NCI-H524 treated with DMSO at 0.1 percent for 48 hours (cell line): ENCODE data around the gene LAMA2.

Experiments
- DNase-seq: peaks from one replicate; lab custom pipeline; 2025; lab: John Stamatoyannopoulos, UW

The LAMA2 gene

DNA sequence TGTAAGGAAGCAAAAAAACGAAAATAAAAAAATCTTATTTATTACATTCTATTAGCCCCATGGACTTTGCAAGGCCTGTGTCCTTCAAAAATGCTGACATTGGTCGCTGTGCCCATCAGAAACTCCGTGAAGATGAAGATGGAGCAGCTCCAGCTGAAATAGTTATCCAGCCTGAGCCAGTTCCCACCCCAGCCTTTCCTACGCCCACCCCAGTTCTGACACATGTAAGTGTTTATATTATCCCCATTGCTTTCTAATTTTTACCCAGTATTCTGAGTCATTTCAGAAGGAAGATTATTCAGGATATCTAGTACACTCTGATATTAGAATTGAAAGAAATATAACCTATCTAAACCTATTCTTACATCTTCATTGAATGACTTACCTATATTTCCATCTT, 609.3 kb downstream of the LAMA2 start:
- no peak for DNase-seq

DNA sequence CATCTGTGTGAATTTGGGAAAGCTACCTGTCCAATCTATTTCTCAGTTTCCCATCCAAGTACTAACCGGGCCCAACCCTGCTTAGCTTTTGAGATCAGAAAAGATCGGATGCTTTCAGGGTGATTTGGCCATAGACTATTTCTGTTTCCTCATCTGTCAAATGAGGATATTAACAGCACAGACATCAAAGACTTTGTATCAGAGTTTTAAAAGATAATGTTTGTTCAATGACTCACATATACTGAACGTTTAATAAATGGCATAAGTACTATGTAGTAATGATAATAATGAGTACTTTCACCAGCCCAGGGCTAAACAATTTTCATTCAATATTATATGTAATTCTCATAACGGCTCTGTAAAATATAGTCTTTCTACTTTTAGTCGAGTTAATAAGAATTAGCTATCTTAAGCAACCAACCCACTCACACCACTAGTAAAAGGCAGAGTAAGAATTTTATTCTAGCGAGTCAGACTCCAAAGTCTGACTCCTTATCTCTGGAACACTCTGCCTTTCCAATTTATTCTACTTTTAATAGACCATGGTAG, 610.5 kb downstream of the LAMA2 start:
- DNase-seq = no peak

DNA sequence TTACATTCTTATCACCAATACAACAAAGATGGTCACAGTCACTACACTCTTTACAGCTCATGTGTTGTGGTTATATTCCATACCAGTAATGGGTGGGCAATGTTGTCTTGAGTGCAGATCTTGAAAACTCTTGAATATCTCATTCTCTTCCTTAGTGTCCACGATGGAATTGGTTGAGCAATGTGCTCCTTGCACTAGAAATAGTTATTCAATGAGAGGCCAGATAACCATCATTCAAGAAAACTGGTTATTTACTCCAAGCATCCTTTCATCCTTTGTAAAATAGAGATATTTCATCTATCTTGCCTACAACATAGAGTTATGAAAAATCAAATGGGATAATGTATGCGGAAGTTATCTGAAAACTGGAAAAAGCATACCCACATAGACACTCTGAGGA, 611.2 kb downstream of the LAMA2 start:
- DNase-seq = no peak

DNA sequence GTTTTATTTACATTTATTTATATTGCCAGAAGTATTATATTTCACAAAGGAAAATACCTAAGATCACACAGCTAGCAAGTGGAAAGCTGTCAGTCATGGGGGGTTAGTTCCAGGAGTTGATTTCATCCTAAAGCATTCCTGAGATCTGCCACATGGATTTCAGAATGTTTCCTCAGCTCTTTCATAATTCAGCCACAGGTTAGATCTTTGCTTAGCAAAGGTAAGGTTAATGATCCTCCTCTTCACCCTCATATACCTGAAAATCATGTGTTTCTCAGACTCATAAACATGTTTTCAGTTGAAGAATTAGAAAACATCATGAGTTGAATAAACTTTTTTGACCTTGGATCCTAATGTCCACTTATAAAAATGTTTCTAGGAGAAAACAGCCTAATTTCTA, 611.6 kb downstream of the LAMA2 start:
- DNase-seq = no peak

DNA sequence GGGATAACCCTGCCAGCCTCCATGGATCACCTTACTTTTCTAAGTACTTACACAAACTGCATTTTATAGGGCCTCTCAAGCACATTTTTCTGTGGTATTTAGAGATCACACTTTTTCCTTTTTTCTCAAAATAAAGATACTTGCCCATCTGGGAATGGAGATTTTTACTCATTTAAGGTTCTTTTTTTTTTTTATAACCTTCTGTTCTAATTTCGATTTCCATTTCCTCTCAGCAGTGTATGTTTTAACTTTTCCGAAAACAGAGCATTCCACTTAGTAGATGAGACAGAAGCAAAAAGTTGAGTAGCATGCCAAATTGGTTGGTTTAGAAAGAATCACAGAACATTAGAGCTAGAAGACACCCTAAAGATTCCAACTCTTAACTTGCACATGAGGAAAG, 612.7 kb downstream of the LAMA2 start:
- DNase-seq = no peak

DNA sequence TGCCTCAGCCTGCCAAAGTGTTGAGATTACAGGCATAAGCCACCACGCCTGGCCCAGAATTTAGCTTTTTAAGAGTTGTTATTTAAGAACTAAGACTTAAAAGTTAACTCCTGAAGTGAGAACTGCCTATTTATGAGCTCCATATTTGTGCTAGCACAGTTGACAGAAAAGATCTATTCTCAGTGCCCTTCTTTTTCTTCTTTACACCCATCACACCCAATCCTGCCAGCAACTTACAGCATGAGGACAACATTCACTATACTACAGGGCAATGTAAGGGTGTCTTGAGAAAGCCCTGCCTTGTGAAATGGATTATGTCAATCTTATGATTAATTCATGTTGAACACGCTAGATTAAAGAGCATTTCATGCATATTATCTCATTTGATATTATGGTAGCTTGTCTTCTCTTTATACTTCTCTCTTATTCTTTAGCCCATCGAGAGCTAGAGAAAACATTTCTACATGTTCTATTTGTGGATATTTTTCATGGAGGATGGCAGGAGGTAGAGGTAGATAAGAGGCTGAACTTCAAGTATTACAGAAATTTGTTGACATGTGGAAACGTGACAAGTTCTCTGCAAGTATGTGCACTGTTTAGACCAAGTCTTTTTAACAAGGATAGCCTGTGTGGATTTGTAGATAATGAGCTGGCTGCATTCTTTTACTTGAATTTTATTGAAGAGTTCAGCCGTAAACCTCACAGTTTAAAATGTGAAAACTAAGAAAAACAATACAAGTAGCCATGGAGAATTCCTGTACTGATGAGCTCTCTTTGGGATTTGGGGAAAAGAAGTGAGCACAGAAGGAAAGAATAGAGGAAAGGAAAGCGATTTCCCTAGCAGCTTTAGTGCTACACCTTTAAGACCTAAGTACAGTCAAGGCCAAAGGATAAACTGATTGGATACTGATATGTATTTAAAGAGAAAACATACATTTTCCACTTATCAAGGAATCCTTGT, 614.8 kb downstream of the LAMA2 start:
- DNase-seq = no peak

DNA sequence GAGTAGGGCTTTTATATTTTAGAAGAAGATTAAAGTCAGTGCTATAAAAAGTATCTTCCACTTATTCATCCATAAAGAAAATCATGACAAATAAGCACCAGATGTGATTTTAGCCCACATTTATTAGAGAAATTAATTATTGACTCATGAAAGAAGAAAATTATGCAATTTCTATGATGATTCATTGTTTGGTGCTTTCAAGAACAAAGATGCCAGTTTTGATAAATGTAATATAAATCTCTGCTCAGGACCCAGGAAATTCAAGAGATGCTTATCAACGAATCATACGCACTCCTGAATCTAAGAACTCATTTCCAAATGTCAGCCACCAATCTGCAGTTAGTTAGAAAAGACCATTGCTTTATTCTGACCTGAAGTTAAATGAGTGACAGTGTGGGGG, 615.6 kb downstream of the LAMA2 start:
- DNase-seq = no peak

DNA sequence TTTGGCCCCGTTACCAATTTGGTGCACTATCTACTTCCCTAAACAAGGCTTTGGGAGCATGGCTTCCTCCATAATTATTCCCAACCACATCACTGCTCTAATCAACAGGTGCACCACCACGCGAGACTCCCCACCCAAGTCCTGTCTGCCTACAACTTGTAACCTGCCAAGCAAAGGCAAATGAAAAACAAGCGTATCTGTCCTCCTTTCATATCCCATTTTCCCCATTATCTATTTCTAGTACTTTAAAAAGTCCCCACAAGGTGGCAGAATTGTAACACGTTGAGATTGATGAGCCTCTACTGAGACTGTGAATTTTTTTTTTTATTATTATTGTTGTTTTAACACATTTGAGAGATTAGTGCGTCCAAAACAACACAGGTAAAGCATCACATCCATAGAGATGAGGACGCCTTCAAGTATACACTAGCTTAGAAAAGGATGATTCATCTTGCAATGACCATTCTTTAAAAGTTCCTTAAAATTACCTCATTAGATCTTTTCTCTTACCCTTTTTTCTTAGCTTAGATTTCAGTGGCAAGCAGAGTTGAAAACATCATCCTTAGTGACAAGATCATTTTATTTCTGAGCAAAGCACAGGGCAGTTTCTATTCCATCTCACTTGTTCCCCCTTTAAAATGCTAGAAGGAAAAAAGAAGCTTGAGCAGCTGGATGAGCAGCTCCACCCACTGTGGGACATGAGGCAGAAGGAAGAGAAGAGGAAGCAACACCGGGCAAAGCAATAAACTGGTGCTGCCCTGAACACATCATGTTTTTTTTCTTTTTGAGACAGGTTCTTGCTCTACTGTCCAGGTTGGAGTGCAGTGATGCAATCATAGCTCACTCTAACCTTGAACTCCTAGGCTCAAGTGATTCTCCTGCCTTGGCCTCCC, 616.3 kb downstream of the LAMA2 start:
- DNase-seq = no peak

DNA sequence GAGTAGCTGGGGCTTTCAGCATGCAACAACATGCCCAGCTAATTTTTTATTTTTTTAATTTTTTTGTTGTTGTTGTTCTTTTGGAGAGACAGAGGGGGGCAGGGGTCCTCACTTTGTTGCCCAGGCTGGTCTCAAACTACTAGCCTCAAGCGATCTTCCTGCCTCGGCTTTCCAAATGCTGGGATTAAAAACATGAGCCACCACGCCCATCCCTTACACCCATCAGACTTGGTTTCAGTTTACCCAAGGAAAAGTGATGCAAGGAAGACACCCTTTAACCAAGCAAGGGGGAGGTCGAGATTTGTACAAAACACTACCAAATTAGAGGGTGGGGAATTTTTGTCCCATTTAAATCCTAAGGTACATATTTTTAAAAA, 616.9 kb downstream of the LAMA2 start:
- DNase-seq = no peak

DNA sequence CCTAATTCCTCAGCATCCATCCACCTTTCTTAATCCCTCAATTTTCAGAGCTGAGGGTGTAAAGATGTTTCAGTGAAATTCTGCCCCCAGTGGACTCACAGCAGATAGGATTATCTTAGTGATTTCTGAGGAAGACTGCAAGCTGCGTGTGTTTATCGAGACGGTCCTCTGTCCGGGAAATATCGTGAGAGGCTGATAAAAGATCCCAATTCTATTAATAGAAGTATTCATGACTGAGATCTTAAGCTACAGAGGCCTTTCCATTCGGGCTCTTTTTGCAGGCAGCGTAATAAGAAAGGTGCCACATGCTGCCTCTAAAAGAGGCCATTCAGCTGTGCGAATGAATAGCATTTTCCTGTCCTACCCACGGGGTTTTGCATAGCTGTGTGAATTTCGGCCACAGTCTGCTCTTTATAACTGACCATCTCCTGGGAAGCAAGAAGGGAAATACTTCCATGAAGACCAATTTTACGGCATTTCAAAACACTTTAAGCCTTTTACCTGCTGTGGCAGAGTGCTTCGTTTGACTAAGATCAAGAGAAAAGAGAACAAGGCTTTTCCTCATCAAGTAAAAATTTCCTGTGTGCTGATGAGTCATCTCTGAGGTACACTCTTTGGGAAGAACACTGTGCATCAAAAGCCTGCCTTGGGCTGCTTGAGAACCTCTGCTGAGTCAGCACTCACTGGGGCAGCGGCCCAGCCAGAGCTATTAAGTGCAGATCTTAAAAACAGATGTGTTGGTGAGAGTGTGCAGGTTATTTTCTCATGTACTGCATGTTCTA, 618.2 kb downstream of the LAMA2 start:
- peak; percentile 27 for DNase-seq

DNA sequence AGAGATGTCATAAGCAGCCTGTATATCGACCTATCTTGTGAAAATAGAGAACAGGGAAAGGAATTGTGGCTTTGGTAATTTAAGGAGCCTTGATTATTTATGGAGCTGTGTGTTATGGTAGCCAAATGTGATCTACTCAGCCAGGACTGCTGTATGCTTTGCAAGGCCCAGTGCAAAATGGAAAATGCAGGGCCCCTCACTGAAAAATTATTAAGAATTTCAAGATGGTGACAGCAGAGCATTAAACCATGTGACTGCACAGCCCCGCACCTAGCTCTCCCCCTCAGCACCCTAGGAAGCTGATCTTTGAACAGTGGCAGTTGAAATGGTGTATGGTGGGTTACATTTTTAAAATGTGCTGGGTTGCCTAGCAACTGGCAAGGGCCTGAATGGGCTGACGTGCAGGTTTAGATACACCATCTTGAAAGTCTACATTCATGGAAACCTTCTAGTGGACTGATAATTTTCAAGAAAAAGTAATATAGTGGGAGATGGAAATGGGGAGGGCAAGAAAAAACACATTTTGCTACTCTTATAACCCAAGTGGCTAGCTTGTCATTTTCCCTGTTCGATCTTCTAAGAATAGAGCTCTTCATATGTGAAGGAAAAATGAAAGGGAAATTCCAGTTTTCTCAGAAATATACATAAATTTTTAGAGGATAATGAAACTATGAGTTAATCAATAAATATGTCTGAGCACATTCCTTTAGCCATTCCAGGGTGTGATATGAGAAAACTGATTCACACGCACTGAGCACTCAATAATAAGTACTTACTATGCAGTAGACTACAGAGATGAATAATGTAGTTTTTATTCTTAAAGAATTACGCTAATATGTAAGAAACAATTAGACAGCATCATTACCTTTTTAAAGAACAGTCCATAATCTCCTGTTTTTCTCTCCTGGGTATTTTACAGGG, 619.1 kb downstream of the LAMA2 start:
- DNase-seq = no peak

DNA sequence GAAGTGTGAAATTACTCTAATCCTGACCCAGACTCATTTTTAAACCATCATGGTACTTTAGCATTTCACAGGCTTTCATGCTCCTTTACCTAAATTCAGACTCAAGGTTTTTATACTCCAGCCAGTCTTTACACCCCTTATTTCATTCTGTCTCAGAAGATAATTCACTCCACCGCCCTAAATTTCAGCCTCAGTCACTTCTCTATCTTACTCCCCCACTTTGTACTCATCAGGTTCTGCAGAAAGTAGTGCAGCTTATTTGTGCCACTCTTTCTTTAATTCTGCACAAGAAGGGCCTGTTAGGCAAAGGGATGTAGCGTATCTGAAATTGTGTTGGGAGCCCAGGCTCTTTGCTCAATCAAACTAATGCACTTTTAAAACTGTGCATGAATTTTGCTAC, 621.5 kb downstream of the LAMA2 start:
- no peak for DNase-seq

DNA sequence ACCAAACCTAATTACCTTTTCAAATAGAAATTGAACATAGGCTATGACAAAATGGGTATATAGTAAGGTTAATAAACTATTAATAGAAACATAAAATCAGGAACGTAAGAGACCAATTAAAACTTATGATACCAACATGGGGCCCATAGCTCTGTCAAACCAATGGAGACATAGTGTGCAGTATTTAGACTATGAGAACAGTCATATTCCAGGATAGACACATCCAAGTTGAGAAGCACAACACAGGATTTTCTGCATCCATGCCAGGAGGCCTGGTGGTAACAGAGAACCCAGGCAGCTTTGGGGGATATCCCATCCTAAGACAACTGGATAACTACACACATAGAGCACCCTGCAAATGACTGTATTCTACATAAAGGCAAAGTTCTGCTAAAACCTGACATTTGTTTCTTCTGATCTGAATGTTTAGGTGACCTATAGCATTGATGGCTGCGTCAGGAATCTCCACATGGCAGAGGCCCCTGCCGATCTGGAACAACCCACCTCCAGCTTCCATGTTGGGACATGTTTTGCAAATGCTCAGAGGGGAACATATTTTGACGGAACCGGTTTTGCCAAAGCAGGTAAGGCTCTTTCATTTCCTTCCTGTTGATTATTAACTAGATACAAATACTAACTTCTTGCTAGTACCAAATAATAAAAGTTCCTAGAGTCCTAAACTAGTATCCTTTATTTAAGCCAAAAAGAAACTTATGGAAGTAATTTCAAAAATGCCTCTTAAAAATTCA, 624.3 kb downstream of the LAMA2 start:
- no peak for DNase-seq

DNA sequence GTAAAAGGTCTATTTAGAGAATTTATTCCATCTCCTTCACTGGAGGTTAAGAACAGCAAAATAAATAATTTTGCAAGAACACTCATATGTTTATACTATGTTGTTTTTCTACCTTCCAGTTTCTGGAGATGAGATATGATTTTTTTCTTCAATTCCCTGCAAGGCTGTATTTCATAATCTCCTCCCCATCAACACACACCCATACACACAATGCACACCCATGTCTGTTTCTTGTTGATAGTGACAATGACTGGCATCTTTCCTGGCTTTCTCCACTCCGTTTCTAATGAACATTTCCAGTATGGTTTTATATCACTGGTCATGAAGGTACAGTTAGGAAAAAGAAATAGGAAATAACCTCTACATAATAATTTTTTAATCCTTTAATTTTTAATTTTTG, 624.9 kb downstream of the LAMA2 start:
- no peak for DNase-seq

DNA sequence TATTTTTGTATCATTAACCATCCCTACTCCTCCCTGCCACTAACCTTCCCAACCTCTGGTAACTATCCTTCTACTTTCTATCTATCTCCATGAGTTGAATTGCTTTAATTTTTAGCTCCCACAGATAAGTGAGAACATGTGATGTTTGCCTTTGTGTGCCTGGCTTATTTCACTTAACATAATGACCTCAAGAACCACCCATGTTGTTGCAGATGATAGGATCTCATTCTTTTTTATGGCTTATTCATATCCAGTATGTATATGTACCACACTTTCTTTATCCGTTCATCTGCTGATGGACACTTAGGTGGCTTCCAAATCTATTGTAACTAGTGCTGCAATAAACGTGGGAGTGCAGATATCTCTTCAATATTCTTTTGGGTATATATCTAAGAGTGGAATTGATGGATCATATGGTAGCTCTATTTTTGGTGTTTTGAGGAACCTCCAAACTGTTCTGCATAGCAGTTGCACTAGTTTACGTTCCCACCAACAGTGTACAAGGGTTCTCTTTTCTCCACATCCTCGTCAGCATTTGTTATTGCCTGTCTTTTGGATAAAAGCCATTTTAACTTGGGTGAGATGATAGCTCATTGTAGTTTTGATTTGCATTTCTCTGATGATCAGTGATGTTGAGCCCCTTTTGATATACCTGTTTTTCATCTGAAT, 625.7 kb downstream of the LAMA2 start:
- no peak for DNase-seq

DNA sequence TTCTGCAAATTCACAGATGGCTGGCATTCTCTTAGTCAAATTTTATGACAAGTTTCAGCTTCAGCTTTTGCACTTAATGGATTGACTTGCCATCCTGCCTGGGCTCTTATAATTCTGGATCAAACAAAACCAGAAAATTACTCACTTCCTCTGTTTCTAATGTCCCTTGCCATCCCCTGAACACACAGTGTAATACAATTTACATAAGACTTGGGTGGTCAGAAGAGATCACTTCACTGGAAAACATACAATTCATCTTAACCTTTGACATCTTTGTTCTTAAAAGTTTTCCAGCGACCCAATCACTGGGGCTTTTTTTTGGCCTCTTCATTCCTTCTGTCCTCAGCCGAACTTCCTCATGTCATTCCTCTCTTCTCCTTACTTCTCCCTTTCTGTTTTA, 628.0 kb downstream of the LAMA2 start:
- DNase-seq = no peak

DNA sequence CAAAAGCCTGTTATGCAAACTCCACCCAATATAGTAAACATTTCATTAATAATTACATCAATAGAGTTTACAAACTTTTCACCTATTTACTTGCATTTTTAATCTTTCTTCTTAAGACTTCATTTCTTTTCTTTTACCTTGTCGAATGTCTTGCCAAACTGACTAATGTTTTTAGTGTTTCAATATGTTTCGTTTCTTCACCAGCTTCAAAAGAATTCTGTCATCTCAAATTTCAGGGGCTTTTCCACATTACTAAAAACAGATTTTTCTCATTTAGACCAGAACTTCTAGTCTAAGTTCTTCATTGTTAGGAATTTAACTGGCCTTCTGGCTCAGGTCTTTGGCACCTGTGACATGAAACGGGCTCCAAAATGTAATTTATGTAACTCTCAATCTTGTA, 630.5 kb downstream of the LAMA2 start:
- DNase-seq = no peak

DNA sequence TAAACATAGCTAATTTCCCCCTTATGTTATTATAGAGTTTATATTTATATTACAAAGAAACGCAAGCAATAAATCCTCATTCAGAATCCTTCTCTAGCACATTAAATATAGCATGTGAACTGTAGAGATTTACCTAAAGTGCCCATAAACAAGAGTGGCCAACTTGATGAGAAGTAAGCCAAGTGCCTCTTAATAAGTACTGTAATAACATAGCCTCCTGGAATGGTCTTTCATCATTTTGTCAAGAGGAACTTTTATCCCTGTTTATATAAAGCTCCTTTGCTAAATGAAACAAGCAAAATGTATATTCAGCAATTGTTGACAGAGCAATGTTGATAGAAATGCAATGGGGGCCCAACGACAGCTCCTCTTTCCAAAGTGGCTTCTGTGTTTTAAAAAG, 632.1 kb downstream of the LAMA2 start:
- no peak for DNase-seq

DNA sequence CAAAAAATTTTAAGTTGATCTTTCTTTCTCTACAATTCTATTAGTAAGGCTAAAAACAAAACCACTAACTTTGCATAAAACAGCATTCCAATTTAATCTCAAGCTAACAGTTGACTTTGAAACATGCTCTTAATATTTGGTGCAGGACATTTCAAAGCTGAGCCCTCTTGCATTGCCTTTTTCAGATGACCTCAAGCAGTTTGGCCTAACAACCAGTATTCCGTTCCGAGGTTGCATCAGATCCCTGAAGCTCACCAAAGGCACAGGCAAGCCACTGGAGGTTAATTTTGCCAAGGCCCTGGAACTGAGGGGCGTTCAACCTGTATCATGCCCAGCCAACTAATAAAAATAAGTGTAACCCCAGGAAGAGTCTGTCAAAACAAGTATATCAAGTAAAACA, 633.1 kb downstream of the LAMA2 start:
- DNase-seq = no peak

DNA sequence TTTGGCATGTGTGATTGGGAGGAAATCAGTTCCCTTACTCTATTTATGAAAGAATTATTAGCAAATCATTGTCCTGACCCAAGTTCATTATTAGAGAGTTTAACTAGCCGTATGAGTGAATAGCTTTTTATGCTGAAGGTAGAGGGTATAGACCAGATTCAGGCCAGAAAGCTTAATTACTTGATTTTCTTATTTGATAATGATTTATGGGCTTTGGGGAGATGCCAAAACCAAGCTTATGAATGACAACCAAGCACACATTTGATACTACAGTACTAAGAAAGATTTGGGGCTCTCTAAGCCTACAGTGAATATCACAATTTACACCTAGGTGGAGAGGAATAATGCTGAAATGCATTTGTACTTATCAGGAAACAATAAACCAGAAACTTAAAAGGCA, 633.8 kb downstream of the LAMA2 start:
- no peak for DNase-seq
